ENCODE results near the gene IL5. TPM values are rescaled to one million over a fixed set of nuclear protein-coding genes. Genes with fewer than 3 reads are reported as not detected.

IL5 gene
- total and polyA plus RNA-seq, 8 donors: not detected

GRCh38 chr5:132495667-132496190, 47.6 kb downstream of the IL5 start:
- peak in 1 of 4 donors; percentile 21 for TF ChIP-seq POLR2A (IDR thresholded peaks at IDR 0.05)
- TF ChIP-seq, protein P1, sequence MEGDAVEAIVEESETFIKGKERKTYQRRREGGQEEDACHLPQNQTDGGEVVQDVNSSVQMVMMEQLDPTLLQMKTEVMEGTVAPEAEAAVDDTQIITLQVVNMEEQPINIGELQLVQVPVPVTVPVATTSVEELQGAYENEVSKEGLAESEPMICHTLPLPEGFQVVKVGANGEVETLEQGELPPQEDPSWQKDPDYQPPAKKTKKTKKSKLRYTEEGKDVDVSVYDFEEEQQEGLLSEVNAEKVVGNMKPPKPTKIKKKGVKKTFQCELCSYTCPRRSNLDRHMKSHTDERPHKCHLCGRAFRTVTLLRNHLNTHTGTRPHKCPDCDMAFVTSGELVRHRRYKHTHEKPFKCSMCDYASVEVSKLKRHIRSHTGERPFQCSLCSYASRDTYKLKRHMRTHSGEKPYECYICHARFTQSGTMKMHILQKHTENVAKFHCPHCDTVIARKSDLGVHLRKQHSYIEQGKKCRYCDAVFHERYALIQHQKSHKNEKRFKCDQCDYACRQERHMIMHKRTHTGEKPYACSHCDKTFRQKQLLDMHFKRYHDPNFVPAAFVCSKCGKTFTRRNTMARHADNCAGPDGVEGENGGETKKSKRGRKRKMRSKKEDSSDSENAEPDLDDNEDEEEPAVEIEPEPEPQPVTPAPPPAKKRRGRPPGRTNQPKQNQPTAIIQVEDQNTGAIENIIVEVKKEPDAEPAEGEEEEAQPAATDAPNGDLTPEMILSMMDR (IDR thresholded peaks at IDR 0.05): no peak
- TF ChIP-seq EP300 (IDR thresholded peaks at IDR 0.05): no peak
- peak in 2 of 3 donors; percentile 40 for TF ChIP-seq POLR2AphosphoS5 (IDR thresholded peaks at IDR 0.05)
- H3K27me3 ChIP-seq: no peaks in the 10 kb centered on the region
- peak; percentile 82 to 94 for DNase-seq
- no peaks in the 10 kb centered on the region for H3K9me3 ChIP-seq
- 0 to 2% (median 0%) methylated on average over 10 to 30 of the region's 30 CpGs for WGBS, 5 donors
- peaks cover 51 to 82% (median 78%) of the 10 kb centered on the region in 4 donors for H3K4me1 ChIP-seq
- H3K27ac ChIP-seq: peak overlapping the region; percentile 94 to 100 (median 99)
- intact Hi-C loops (cut with DNase I; ENCODE audit: low total_unique reads): no loop called here
- no peaks in the 10 kb centered on the region for H3K36me3 ChIP-seq
- peak overlapping the region; percentile 58 to 73 (median 64) for H3K4me3 ChIP-seq

- TF ChIP-seq EP300 (IDR thresholded peaks at IDR 0.05): no peak
- TF ChIP-seq, protein P1 (IDR thresholded peaks at IDR 0.05): no peak
- TF ChIP-seq POLR2AphosphoS5 (IDR thresholded peaks at IDR 0.05): no peak
- no peak for TF ChIP-seq POLR2A (IDR thresholded peaks at IDR 0.05)
- peaks cover 0 to 9% (median 0%) of the 10 kb centered on the region in 4 donors for H3K36me3 ChIP-seq
- peak overlapping the region; percentile 19 to 100 (median 97) for H3K27ac ChIP-seq
- no peak for DNase-seq
- intact Hi-C loops (cut with DNase I; ENCODE audit: low total_unique reads): no loop called here
- peaks cover 44 to 72% (median 70%) of the 10 kb centered on the region in 4 donors for H3K4me1 ChIP-seq
- no peak overlapping the region for H3K4me3 ChIP-seq
- WGBS, 5 donors: 93 to 100% (median 98%) methylated on average over 2 of the region's 2 CpGs
- H3K27me3 ChIP-seq: no peaks in the 10 kb centered on the region
- H3K9me3 ChIP-seq: no peaks in the 10 kb centered on the region
Observed at GRCh38 chr5:132493821-132494220, 49.5 kb downstream of the IL5 start.

GRCh38 chr5:132493241-132493640, 50.1 kb downstream of the IL5 start:
- H3K9me3 ChIP-seq: no peaks in the 10 kb centered on the region
- WGBS, 5 donors: 67 to 99% (median 96%) methylated on average over 4 of the region's 4 CpGs
- intact Hi-C loops (cut with DNase I; ENCODE audit: low total_unique reads): no loop called here
- peaks cover under 1 to 14% (median 2%) of the 10 kb centered on the region in 4 donors for H3K36me3 ChIP-seq
- H3K4me1 ChIP-seq: peaks cover 47 to 72% (median 71%) of the 10 kb centered on the region in 4 donors
- no peaks in the 10 kb centered on the region for H3K27me3 ChIP-seq
- DNase-seq: peak; percentile 3 to 23
- TF ChIP-seq, protein P1 (IDR thresholded peaks at IDR 0.05): no peak
- no peak for TF ChIP-seq POLR2A (IDR thresholded peaks at IDR 0.05)
- no peak for TF ChIP-seq EP300 (IDR thresholded peaks at IDR 0.05)
- no peak for TF ChIP-seq POLR2AphosphoS5 (IDR thresholded peaks at IDR 0.05)
- no peak overlapping the region for H3K4me3 ChIP-seq
- H3K27ac ChIP-seq: peak overlapping the region in 4 of 5 donors; percentile 48 to 99 (median 96)

DNA sequence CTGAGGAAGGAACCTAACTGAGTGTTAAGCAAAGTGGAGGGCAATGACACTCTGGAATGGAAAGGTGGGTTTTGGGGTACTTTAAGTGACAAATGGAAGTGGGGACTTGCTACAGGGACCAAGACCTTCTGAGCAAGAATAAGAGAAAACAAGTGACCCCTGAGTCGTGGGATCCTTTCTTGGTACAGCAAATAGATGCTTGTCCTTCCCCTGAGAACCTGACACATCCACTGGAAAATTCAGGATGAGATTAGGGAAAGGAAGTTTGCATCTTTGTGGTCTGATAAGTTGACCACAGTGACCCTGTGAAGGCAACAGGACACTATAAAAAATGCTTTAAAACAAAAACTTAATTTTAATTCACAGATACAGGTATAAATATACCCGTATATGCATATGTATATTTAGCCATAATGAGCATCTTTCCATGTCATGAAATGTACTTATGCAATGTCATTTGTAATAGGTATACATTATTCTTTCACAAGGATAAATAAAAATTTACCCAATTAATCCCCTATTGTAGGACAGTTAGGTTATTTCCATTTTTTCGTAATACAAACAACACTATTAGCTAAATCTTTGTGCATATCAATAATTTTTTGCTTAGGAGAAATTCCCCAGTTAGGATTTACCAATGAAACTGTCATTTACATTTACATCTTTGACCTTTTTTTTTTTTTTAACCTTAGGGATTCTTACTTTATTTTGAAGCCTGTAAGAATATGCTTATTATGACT, 50.8 kb downstream of the IL5 start:
- intact Hi-C loops (cut with DNase I; ENCODE audit: low total_unique reads): no loop called here
- no peaks in the 10 kb centered on the region for H3K9me3 ChIP-seq
- no peak for TF ChIP-seq POLR2A (IDR thresholded peaks at IDR 0.05)
- no peak for TF ChIP-seq POLR2AphosphoS5 (IDR thresholded peaks at IDR 0.05)
- no peak for TF ChIP-seq EP300 (IDR thresholded peaks at IDR 0.05)
- TF ChIP-seq, protein P1 (IDR thresholded peaks at IDR 0.05): no peak
- peaks cover 8 to 21% (median 8%) of the 10 kb centered on the region in 4 donors for H3K36me3 ChIP-seq
- H3K4me3 ChIP-seq: no peak overlapping the region
- whole genome bisulfite sequencing, 5 donors: 69 to 85% (median 75%) methylated on average over 3 of the region's 3 CpGs
- H3K4me1 ChIP-seq: peaks cover 47 to 72% (median 71%) of the 10 kb centered on the region in 4 donors
- peak overlapping the region in 4 of 5 donors; percentile 94 to 99 (median 97) for H3K27ac ChIP-seq
- no peaks in the 10 kb centered on the region for H3K27me3 ChIP-seq
- DNase-seq: peak in 1 of 2 donors; percentile 1

Other genes with a start within 250 kb of the IL5 start
- gene SLC22A4, start 249.1 kb downstream of the IL5 start, total RNA-seq: 10 to 100 TPM in 1 of 5 donors, 1 to 10 TPM in 1, under 1 TPM in 1, not detected in 2; 0.37 to 24.5 (median 6.1) TPM
- gene SLC22A4, start 249.1 kb downstream of the IL5 start, polyA plus RNA-seq: under 1 TPM; 0.31 to 0.61 (median 0.45) TPM
- 10 to 100 TPM; 11.4 to 46.1 (median 37.5) TPM for gene SLC22A5, start 173.8 kb downstream of the IL5 start, total RNA-seq
- gene SLC22A5, start 173.8 kb downstream of the IL5 start, polyA plus RNA-seq: 1 to 10 TPM; 2.1 to 5.7 (median 3.0) TPM
- gene IRF1, start 52.7 kb downstream of the IL5 start, total RNA-seq: 100 to 1,000 TPM in 2 of 5 donors, 10 to 100 TPM in 3; 18.0 to 256 (median 91.5) TPM
- gene IRF1, start 52.7 kb downstream of the IL5 start, polyA plus RNA-seq: 10 to 100 TPM; 17.1 to 80.2 (median 49.1) TPM
- gene RAD50, start 13.5 kb upstream of the IL5 start, total RNA-seq: 10 to 100 TPM; 30.9 to 93.2 (median 46.0) TPM
- gene RAD50, start 13.5 kb upstream of the IL5 start, polyA plus RNA-seq: 10 to 100 TPM in 1 of 3 donors, 1 to 10 TPM in 2; 5.2 to 12.2 (median 6.6) TPM
- under 1 TPM in 1 of 5 donors, not detected in 4; 0.55 TPM for gene IL13, start 114.7 kb upstream of the IL5 start, total RNA-seq
- not detected for gene IL13, start 114.7 kb upstream of the IL5 start, polyA plus RNA-seq
- gene IL4, start 130.5 kb upstream of the IL5 start, total RNA-seq: not detected
- not detected for gene IL4, start 130.5 kb upstream of the IL5 start, polyA plus RNA-seq
- gene KIF3A, start 194.0 kb upstream of the IL5 start, total RNA-seq: 10 to 100 TPM in 1 of 5 donors, 1 to 10 TPM in 3, under 1 TPM in 1; 0.58 to 19.3 (median 8.5) TPM
- 1 to 10 TPM; 1.5 to 3.8 (median 2.1) TPM for gene KIF3A, start 194.0 kb upstream of the IL5 start, polyA plus RNA-seq
- 10 to 100 TPM in 2 of 5 donors, under 1 TPM in 1, not detected in 2; 0.92 to 56.7 (median 34.5) TPM for gene CCNI2, start 203.9 kb upstream of the IL5 start, total RNA-seq
- 1 to 10 TPM in 2 of 3 donors, under 1 TPM in 1; 0.46 to 1.9 (median 1.3) TPM for gene CCNI2, start 203.9 kb upstream of the IL5 start, polyA plus RNA-seq
- gene SEPTIN8, start 233.7 kb upstream of the IL5 start, total RNA-seq: 10 to 100 TPM; 18.5 to 47.3 (median 36.2) TPM
- gene SEPTIN8, start 233.7 kb upstream of the IL5 start, polyA plus RNA-seq: 10 to 100 TPM; 15.5 to 28.4 (median 27.4) TPM

Data from stomach (tissue), 9 donors.